ENCODE data around the gene DLX1. TPM values are rescaled to one million over a fixed set of nuclear protein-coding genes. Genes with fewer than 3 reads are reported as not detected.

DLX1 gene
- total RNA-seq, 6 donors from 2014 or later = not detected

DNA sequence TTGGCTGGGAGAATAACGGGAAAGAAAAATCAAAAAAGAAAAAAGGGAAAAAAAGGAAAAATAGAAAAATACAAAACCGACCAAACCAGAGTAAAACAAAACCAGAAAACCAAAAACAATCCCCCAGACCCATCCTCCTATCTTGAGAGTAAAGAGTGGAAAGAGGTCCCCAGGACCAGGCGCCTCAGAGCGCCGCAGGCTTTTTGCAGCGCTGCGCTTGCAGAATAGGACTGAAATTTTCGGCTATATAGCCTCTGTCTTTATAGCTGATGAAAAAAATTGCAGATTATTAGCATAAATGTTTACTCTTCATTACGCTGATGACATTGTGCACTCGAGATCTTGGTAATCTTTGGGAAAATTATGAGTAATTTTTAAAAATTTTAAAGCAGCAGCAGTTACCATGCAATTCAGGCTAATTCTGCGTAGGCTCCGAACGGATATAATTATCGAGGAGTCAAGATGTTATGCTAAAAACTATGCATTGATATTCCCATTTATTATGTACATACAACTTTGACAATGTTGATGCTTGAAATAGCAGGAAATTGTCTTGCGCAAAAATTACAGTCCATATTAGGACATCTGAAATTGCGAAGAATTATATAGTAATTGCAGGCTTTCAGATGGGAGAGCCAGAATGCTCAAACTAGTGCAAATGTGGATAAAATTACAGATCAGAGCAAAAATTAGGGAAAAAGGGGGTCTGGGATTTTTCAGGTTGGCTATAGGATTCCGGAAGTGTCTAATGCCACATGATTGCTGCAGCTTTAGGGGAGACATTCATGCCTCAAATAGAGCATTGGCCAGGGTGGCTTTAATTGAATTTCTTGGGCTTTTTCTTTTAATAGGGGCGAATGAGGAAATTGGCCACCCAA lies 8.3 kb downstream of the DLX1 start:
- no peaks in the 10 kb centered on the region for H3K9me3 ChIP-seq
- TF ChIP-seq EP300 (IDR thresholded peaks at IDR 0.05) = no peak
- TF ChIP-seq, protein P1, sequence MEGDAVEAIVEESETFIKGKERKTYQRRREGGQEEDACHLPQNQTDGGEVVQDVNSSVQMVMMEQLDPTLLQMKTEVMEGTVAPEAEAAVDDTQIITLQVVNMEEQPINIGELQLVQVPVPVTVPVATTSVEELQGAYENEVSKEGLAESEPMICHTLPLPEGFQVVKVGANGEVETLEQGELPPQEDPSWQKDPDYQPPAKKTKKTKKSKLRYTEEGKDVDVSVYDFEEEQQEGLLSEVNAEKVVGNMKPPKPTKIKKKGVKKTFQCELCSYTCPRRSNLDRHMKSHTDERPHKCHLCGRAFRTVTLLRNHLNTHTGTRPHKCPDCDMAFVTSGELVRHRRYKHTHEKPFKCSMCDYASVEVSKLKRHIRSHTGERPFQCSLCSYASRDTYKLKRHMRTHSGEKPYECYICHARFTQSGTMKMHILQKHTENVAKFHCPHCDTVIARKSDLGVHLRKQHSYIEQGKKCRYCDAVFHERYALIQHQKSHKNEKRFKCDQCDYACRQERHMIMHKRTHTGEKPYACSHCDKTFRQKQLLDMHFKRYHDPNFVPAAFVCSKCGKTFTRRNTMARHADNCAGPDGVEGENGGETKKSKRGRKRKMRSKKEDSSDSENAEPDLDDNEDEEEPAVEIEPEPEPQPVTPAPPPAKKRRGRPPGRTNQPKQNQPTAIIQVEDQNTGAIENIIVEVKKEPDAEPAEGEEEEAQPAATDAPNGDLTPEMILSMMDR (IDR thresholded peaks at IDR 0.05) = no peak
- TF ChIP-seq POLR2A (IDR thresholded peaks at IDR 0.05) = no peak
- no peak for TF ChIP-seq POLR2AphosphoS5 (IDR thresholded peaks at IDR 0.05)
- peaks cover 2 to 100% (median 80%) of the 10 kb centered on the region in 4 donors for H3K27me3 ChIP-seq
- H3K27ac ChIP-seq = no peak overlapping the region
- H3K36me3 ChIP-seq = no peaks in the 10 kb centered on the region
- WGBS, 2 donors = 16 to 17% methylated on average over 18 of the region's 18 CpGs
- DNase-seq (no peak), ATAC-seq (ENCODE audit: low FRiP score in 2 of 2) (no peak)
- no peak overlapping the region for H3K4me3 ChIP-seq
- peaks cover 34 to 59% (median 37%) of the 10 kb centered on the region in 4 donors for H3K4me1 ChIP-seq

GRCh38 chr2:172094294-172095145 lies 9.2 kb downstream of the DLX1 start:
- no peaks in the 10 kb centered on the region for H3K9me3 ChIP-seq
- peaks cover 2 to 100% (median 82%) of the 10 kb centered on the region in 4 donors for H3K27me3 ChIP-seq
- ATAC-seq (ENCODE audit: low FRiP score in 2 of 2) = peak in 1 of 2 donors; percentile 29

GRCh38 chr2:172095146-172095904 lies 10.0 kb downstream of the DLX1 start:
- Histone ChIP-seq H3K4me1 (peaks cover 47 to 68% (median 52%) of the 10 kb centered on the region in 4 donors), H3K9me3 (no peaks in the 10 kb centered on the region), H3K27me3 (peaks cover 2 to 100% (median 82%) of the 10 kb centered on the region in 4 donors), H3K27ac (no peak overlapping the region), H3K4me3 (peak overlapping the region in 3 of 4 donors; percentile 14 to 44 (median 40)), H3K36me3 (no peaks in the 10 kb centered on the region)
- TF ChIP-seq EP300 (IDR thresholded peaks at IDR 0.05) (no peak), POLR2AphosphoS5 (IDR thresholded peaks at IDR 0.05) (no peak), POLR2A (IDR thresholded peaks at IDR 0.05) (no peak)
- TF ChIP-seq, protein P1 (IDR thresholded peaks at IDR 0.05) = no peak
- ATAC-seq (ENCODE audit: low FRiP score in 2 of 2) = peak in 1 of 2 donors; percentile 42
- 1 to 3% methylated on average over 34 of the region's 51 CpGs for WGBS, 2 donors
- peak in 1 of 2 donors; percentile 52 for DNase-seq

More at GRCh38 chr2:172094294-172095145, 9.2 kb downstream of the DLX1 start:
- no peak for TF ChIP-seq POLR2AphosphoS5 (IDR thresholded peaks at IDR 0.05)
- TF ChIP-seq, protein P1 (IDR thresholded peaks at IDR 0.05) = no peak
- TF ChIP-seq EP300 (IDR thresholded peaks at IDR 0.05) = no peak
- no peak for TF ChIP-seq POLR2A (IDR thresholded peaks at IDR 0.05)
- Histone ChIP-seq H3K36me3 (no peaks in the 10 kb centered on the region), H3K4me3 (peak overlapping the region in 3 of 4 donors; percentile 14 to 44 (median 40)), H3K4me1 (peaks cover 40 to 63% (median 44%) of the 10 kb centered on the region in 4 donors), H3K27ac (no peak overlapping the region)
- WGBS, 2 donors = 4 to 8% methylated on average over 35 to 41 of the region's 66 CpGs
- DNase-seq = peak in 1 of 2 donors; percentile 85

DNA sequence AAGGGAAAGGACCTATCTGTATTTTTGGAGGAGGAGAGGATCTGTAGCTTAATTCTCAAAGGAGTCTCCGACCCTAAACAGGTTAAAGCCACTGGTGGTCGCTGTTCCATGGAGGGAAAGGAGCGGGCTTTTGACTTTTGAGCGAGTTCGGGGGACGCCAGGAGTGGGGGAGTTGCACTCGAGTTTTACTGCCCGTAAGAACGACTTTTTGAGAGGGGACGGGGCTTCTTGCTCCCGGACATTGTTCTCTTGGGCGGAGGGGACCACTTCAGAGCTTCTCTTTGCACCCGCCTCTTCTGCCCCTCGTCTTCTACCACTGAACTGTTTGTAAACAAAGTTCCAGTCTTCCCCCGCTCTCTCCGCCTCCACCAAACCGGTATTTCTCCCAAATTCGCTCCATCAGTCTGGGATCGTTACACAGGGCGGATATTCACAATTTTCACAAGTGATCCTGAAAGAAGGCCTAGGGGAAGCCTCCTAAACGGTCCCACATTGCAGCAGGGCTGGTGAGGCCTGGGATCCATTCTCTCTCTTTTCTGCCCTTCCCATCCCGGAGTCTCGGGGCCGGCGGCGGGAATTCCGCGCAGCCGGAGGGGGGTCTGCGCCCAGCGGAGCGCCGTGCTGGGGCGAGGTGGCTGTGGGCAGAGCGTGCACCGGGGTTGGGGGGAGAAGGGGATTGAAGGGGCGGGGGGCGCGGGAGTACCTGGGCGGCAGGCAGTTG lies 10.8 kb downstream of the DLX1 start:
- peak in 1 of 2 donors; percentile 73 for DNase-seq
- H3K4me1 ChIP-seq = peaks cover 54 to 72% (median 59%) of the 10 kb centered on the region in 4 donors
- H3K27ac ChIP-seq = no peak overlapping the region
- H3K27me3 ChIP-seq = peaks cover 2 to 100% (median 82%) of the 10 kb centered on the region in 4 donors
- no peaks in the 10 kb centered on the region for H3K36me3 ChIP-seq
- peak overlapping the region in 1 of 4 donors; percentile 44 for H3K4me3 ChIP-seq
- 7 to 11% methylated on average over 21 to 32 of the region's 40 CpGs for WGBS, 2 donors
- H3K9me3 ChIP-seq = no peaks in the 10 kb centered on the region
- no peak for ATAC-seq (ENCODE audit: low FRiP score in 2 of 2)
- TF ChIP-seq, protein P1 (IDR thresholded peaks at IDR 0.05) = no peak
- TF ChIP-seq POLR2A (IDR thresholded peaks at IDR 0.05) (no peak), POLR2AphosphoS5 (IDR thresholded peaks at IDR 0.05) (no peak), EP300 (IDR thresholded peaks at IDR 0.05) (no peak)

Data from upper lobe of left lung (tissue), 6 donors.